HepG2 (cell line): ENCODE measurements around the gene VWA7. TPM values are rescaled to one million over a fixed set of nuclear protein-coding genes. Genes with fewer than 3 reads are reported as not detected.

Source experiments
- CEBPB ChIP-seq: IDR thresholded peaks from 2 replicates; pipeline ENCODE4 v1.6.1; 2011; ENCODE audit warnings: low read depth, low read length, improper control_type of control experiment, borderline replicate concordance
- KDM4B ChIP-seq: sonication (generic); formaldehyde crosslinking; IDR thresholded peaks from 2 replicates; pipeline ENCODE4 v1.4.0; 2020; ENCODE audit warnings: missing genetic modification reagents
- MTA1 ChIP-seq: sonication (generic); formaldehyde crosslinking; IDR thresholded peaks from 2 replicates; pipeline ENCODE4 v1.4.0; 2020; ENCODE audit warnings: missing genetic modification reagents, mild to moderate bottlenecking, borderline replicate concordance
- NFKB2 ChIP-seq: sonication (generic); formaldehyde crosslinking; IDR thresholded peaks from 2 replicates; pipeline ENCODE4 v1.4.0; 2020; ENCODE audit warnings: missing genetic modification reagents, borderline replicate concordance
- ONECUT2 ChIP-seq: sonication (generic); formaldehyde crosslinking; IDR thresholded peaks from 2 replicates; pipeline ENCODE4 v1.4.0; 2020; ENCODE audit warnings: missing genetic modification reagents
- SPEN ChIP-seq: sonication (generic); formaldehyde crosslinking; IDR thresholded peaks from 2 replicates; pipeline ENCODE4 v1.5.1; 2020; ENCODE audit warnings: low read depth, mild to moderate bottlenecking, missing genetic modification reagents
- TP53 ChIP-seq: sonication (generic); formaldehyde crosslinking; conservative IDR thresholded peaks from 2 replicates; pipeline ENCODE4 v1.4.0; 2020; ENCODE audit warnings: missing genetic modification reagents
- ZNF12 ChIP-seq: sonication (generic); formaldehyde crosslinking; IDR thresholded peaks from 2 replicates; pipeline ENCODE4 v1.5.0; 2020; ENCODE audit warnings: missing genetic modification reagents
- ZNF274 ChIP-seq: sonication (generic); formaldehyde crosslinking; IDR thresholded peaks from 2 replicates; pipeline ENCODE4 v1.5.1; 2020; ENCODE audit warnings: mild to moderate bottlenecking, missing genetic modification reagents
- ZNF382 ChIP-seq: sonication (generic); formaldehyde crosslinking; IDR thresholded peaks from 2 replicates; pipeline ENCODE4 v1.5.0; 2020; ENCODE audit warnings: missing genetic modification reagents, mild to moderate bottlenecking, borderline replicate concordance
- ZNF75D ChIP-seq: sonication (generic); formaldehyde crosslinking; IDR thresholded peaks from 2 replicates; pipeline ENCODE4 v1.8.1; 2023; ENCODE audit warnings: missing genetic modification reagents, mild to moderate bottlenecking, borderline replicate concordance
- ZNF816 ChIP-seq: sonication (generic); formaldehyde crosslinking; IDR thresholded peaks from 2 replicates; pipeline ENCODE4 v1.8.0; 2022; ENCODE audit warnings: missing genetic modification reagents, mild to moderate bottlenecking, borderline replicate concordance
- polyA plus RNA-seq, 8 experiments: library from polyadenylated mRNA; depleted of rRNA in 3 of 8; stranded (reverse) in 7 of 8; unstranded in 1 of 8; fragments of >200 nt; fragmentation: Illumina TruSeq in 4 of 8; extraction: Trizol in 4 of 8; gene quantifications; 2 replicates each; pipeline versions ENCODE4 v1.2.1 to v1.2.3, GENCODE V29; 2011 to 2016; ENCODE audit warnings: low read depth in 4 of 8, missing spikeins in 1 of 8, mixed read lengths in 1 of 8; ENCODE audit not compliant: insufficient read depth in 1 of 8
- total RNA-seq, 5 experiments: library from RNA; depleted of rRNA; stranded (reverse); fragments of >200 nt; fragmentation: Illumina TruSeq; extraction: Trizol; gene quantifications; 2 replicates each; pipeline ENCODE4 v1.2.3, GENCODE V29; 2016; ENCODE audit warnings: low read depth in 1 of 5
- TF ChIP-seq, protein P1 (sequence below): sonication (generic); formaldehyde crosslinking; IDR thresholded peaks from 2 replicates; pipeline ENCODE4 v1.4.0; 2020; ENCODE audit warnings: missing genetic modification reagents
- TF ChIP-seq, protein P2 (sequence below): fragments of 450-650 bp; IDR thresholded peaks from 2 replicates; pipeline ENCODE4 v1.6.1; 2017; ENCODE audit warnings: mild to moderate bottlenecking
- TF ChIP-seq, protein P3 (sequence below): conservative IDR thresholded peaks from 2 replicates; pipeline ENCODE4 v1.6.1; 2018; ENCODE audit warnings: missing genetic modification reagents
- TF ChIP-seq, protein P4 (sequence below): sonication (generic); formaldehyde crosslinking; IDR thresholded peaks from 2 replicates; pipeline ENCODE4 v1.8.0; 2022; ENCODE audit warnings: missing genetic modification reagents, mild to moderate bottlenecking, borderline replicate concordance
- TF ChIP-seq, protein P5 (sequence below): sonication (generic); formaldehyde crosslinking; IDR thresholded peaks from 2 replicates; pipeline ENCODE4 v1.4.0; 2020; ENCODE audit warnings: missing genetic modification reagents, borderline replicate concordance

Gene VWA7
- total and polyA plus RNA-seq, 2 of the 13 experiments (the other 11 are each of a cell fraction or from before 2014, with no cell fraction given), result 0.86 to 3.3 TPM

DNA sequence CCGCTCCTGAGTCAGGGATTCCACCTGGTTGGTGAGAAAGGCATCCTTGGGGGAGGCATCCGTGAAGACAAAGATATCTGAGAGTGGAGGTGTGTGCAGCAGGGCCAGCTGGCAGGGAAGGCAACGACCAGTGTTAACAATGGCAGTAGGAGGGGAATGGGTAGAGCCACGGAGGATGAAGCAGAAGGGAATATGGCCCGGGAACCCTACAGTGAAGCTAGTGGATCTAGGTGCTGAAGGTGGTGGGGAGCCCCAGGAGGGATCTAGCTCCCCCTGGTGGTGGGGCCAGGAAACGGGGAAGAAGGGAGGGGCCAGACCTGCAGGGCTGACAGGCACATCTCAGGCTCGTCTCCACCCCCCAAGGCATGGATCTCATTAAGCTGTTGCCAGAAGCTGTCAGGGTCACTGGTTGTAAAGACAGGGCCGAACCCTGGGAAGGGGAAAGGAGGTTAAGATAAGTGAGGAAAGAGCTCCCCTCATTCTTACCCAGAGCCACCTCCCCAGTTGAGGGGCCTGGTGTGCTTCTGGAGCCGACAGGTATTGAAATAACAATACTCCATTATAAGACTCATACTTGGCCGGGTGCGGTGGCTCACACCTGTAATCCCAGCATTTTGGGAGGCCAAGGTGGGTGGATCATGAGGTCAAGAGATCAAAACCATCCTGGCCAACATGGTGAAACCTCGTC, 7.3 kb downstream of the VWA7 start (continued):
- TF ChIP-seq, protein P1, sequence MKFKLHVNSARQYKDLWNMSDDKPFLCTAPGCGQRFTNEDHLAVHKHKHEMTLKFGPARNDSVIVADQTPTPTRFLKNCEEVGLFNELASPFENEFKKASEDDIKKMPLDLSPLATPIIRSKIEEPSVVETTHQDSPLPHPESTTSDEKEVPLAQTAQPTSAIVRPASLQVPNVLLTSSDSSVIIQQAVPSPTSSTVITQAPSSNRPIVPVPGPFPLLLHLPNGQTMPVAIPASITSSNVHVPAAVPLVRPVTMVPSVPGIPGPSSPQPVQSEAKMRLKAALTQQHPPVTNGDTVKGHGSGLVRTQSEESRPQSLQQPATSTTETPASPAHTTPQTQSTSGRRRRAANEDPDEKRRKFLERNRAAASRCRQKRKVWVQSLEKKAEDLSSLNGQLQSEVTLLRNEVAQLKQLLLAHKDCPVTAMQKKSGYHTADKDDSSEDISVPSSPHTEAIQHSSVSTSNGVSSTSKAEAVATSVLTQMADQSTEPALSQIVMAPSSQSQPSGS (CRISPR knock-in tag), result peak; percentile 76; the same call in 1 of the 2 replicates
- TF ChIP-seq ONECUT2 (no peak), CEBPB (no peak), ZNF816 (CRISPR knock-in tag) (no peak), NFKB2 (CRISPR knock-in tag) (no peak; the same call in 1 of the 2 replicates), SPEN (CRISPR knock-in tag) (peak; percentile 38; the same call in 1 of the 2 replicates), KDM4B (CRISPR knock-in tag) (peak; percentile 83; the same call in 1 of the 2 replicates), ZNF382 (CRISPR knock-in tag) (no peak), TP53 (no peak), ZNF12 (CRISPR knock-in tag) (no peak), ZNF274 (CRISPR knock-in tag) (no peak), ZNF75D (CRISPR knock-in tag) (no peak), MTA1 (CRISPR knock-in tag) (peak; percentile 33; the same call in 1 of the 2 replicates)
- TF ChIP-seq, protein P2, sequence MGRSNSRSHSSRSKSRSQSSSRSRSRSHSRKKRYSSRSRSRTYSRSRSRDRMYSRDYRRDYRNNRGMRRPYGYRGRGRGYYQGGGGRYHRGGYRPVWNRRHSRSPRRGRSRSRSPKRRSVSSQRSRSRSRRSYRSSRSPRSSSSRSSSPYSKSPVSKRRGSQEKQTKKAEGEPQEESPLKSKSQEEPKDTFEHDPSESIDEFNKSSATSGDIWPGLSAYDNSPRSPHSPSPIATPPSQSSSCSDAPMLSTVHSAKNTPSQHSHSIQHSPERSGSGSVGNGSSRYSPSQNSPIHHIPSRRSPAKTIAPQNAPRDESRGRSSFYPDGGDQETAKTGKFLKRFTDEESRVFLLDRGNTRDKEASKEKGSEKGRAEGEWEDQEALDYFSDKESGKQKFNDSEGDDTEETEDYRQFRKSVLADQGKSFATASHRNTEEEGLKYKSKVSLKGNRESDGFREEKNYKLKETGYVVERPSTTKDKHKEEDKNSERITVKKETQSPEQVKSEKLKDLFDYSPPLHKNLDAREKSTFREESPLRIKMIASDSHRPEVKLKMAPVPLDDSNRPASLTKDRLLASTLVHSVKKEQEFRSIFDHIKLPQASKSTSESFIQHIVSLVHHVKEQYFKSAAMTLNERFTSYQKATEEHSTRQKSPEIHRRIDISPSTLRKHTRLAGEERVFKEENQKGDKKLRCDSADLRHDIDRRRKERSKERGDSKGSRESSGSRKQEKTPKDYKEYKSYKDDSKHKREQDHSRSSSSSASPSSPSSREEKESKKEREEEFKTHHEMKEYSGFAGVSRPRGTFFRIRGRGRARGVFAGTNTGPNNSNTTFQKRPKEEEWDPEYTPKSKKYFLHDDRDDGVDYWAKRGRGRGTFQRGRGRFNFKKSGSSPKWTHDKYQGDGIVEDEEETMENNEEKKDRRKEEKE, result no peak
- TF ChIP-seq, protein P3, sequence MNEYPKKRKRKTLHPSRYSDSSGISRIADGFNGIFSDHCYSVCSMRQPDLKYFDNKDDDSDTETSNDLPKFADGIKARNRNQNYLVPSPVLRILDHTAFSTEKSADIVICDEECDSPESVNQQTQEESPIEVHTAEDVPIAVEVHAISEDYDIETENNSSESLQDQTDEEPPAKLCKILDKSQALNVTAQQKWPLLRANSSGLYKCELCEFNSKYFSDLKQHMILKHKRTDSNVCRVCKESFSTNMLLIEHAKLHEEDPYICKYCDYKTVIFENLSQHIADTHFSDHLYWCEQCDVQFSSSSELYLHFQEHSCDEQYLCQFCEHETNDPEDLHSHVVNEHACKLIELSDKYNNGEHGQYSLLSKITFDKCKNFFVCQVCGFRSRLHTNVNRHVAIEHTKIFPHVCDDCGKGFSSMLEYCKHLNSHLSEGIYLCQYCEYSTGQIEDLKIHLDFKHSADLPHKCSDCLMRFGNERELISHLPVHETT (CRISPR knock-in tag), result no peak; the same call in 1 of the 2 replicates
- TF ChIP-seq, protein P4, sequence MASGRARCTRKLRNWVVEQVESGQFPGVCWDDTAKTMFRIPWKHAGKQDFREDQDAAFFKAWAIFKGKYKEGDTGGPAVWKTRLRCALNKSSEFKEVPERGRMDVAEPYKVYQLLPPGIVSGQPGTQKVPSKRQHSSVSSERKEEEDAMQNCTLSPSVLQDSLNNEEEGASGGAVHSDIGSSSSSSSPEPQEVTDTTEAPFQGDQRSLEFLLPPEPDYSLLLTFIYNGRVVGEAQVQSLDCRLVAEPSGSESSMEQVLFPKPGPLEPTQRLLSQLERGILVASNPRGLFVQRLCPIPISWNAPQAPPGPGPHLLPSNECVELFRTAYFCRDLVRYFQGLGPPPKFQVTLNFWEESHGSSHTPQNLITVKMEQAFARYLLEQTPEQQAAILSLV (CRISPR knock-in tag), result 0 out of 2 replicates have a peak, but pooled peaks have one; percentile 44
- TF ChIP-seq, protein P5, sequence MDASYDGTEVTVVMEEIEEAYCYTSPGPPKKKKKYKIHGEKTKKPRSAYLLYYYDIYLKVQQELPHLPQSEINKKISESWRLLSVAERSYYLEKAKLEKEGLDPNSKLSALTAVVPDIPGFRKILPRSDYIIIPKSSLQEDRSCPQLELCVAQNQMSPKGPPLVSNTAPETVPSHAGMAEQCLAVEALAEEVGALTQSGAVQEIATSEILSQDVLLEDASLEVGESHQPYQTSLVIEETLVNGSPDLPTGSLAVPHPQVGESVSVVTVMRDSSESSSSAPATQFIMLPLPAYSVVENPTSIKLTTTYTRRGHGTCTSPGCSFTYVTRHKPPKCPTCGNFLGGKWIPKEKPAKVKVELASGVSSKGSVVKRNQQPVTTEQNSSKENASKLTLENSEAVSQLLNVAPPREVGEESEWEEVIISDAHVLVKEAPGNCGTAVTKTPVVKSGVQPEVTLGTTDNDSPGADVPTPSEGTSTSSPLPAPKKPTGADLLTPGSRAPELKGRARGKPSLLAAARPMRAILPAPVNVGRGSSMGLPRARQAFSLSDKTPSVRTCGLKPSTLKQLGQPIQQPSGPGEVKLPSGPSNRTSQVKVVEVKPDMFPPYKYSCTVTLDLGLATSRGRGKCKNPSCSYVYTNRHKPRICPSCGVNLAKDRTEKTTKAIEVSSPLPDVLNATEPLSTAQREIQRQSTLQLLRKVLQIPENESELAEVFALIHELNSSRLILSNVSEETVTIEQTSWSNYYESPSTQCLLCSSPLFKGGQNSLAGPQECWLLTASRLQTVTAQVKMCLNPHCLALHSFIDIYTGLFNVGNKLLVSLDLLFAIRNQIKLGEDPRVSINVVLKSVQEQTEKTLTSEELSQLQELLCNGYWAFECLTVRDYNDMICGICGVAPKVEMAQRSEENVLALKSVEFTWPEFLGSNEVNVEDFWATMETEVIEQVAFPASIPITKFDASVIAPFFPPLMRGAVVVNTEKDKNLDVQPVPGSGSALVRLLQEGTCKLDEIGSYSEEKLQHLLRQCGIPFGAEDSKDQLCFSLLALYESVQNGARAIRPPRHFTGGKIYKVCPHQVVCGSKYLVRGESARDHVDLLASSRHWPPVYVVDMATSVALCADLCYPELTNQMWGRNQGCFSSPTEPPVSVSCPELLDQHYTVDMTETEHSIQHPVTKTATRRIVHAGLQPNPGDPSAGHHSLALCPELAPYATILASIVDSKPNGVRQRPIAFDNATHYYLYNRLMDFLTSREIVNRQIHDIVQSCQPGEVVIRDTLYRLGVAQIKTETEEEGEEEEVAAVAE (CRISPR knock-in tag), result no peak; the same call in 1 of the 2 replicates
